ENCODE results near the gene MOSPD2. TPM values are rescaled to one million over a fixed set of nuclear protein-coding genes. Genes with fewer than 3 reads are reported as not detected.

The MOSPD2 gene
- total and polyA plus RNA-seq, 2 donors (not counting 3 experiments of a cell fraction or from before 2014, with no cell fraction given) = 4.9 to 14.9 TPM

- no peaks in the 10 kb centered on the region for H3K9me3 ChIP-seq (replicated peaks; ENCODE audit: control insufficient read depth, insufficient read depth, low read length)
- H3K27ac ChIP-seq (ENCODE audit: insufficient read depth, low read depth, low read length) = no peak overlapping the region
- no peaks in the 10 kb centered on the region for H3K4me1 ChIP-seq (ENCODE audit: control insufficient read depth, extremely low read depth, insufficient read depth, low read length)
- H3K4me2 ChIP-seq (ENCODE audit: insufficient read depth, low read length) = no peak overlapping the region
- intact Hi-C loops (cut with micrococcal nuclease) = no loop called here
- no peaks in the 10 kb centered on the region for H3K27me3 ChIP-seq (ENCODE audit: control insufficient read depth in 2 of 2, insufficient read depth in 2 of 2, low read length in 2 of 2)
- ChIA-PET CTCF (no interaction called here), POLR2A (no interaction called here)
- no peak overlapping the region for H3K4me3 ChIP-seq (replicated peaks in 1 of 3; ENCODE audit: insufficient read depth in 1 of 3, low read depth in 1 of 3, low read length in 3 of 3)
- dilution Hi-C loops (cut with MboI; ENCODE audit: extremely low pct_ligation_motif_present, low sequenced_read_pairs) = no loop called here
- no TSS peak for BruUV-seq (replicated peaks)
- no peak overlapping the region for H2AFZ ChIP-seq (ENCODE audit: low read depth, low read length)
- H3K9me1 ChIP-seq (replicated peaks; ENCODE audit: control insufficient read depth, extremely low read depth, insufficient read depth, low read length) = no peaks in the 10 kb centered on the region
- H4K20me1 ChIP-seq (replicated peaks; ENCODE audit: control insufficient read depth, extremely low read depth, insufficient read depth, low read length) = no peaks in the 10 kb centered on the region
- no peak overlapping the region for H3K9ac ChIP-seq (replicated peaks; ENCODE audit: extremely low read depth, insufficient read depth, low read length)
- TF ChIP-seq POLR2A (IDR thresholded peaks at IDR 0.05; ENCODE audit: low read depth, low read length) = no peak
- no peak for TF ChIP-seq CTCF (IDR thresholded peaks at IDR 0.05; ENCODE audit: extremely low read depth in 1 of 2, insufficient read depth in 1 of 2, low read depth in 1 of 2, low read length in 2 of 2)
- H3K79me2 ChIP-seq (ENCODE audit: control insufficient read depth, insufficient read depth, low read length) = no peaks in the 10 kb centered on the region
- no peak for FAIRE-seq
- no peaks in the 10 kb centered on the region for H3K36me3 ChIP-seq (ENCODE audit: control insufficient read depth in 2 of 2, extremely low read depth in 1 of 2, insufficient read depth in 2 of 2, low read length in 2 of 2)
- no peak for DNase-seq (ENCODE audit: low read depth, low spot score)
Observed at GRCh38 chrX:14829643-14830042, 43.6 kb upstream of the MOSPD2 start.

GRCh38 chrX:14832151-14832550 lies 41.1 kb upstream of the MOSPD2 start:
- dilution Hi-C loops (cut with MboI; ENCODE audit: extremely low pct_ligation_motif_present, low sequenced_read_pairs) (no loop called here), intact Hi-C loops (cut with micrococcal nuclease) (no loop called here)
- Histone ChIP-seq H3K9ac (replicated peaks; ENCODE audit: extremely low read depth, insufficient read depth, low read length) (no peak overlapping the region), H3K27me3 (ENCODE audit: control insufficient read depth in 2 of 2, insufficient read depth in 2 of 2, low read length in 2 of 2) (no peaks in the 10 kb centered on the region), H3K9me3 (replicated peaks; ENCODE audit: control insufficient read depth, insufficient read depth, low read length) (no peaks in the 10 kb centered on the region), H3K79me2 (ENCODE audit: control insufficient read depth, insufficient read depth, low read length) (no peaks in the 10 kb centered on the region), H3K9me1 (replicated peaks; ENCODE audit: control insufficient read depth, extremely low read depth, insufficient read depth, low read length) (no peaks in the 10 kb centered on the region), H3K4me1 (ENCODE audit: control insufficient read depth, extremely low read depth, insufficient read depth, low read length) (no peaks in the 10 kb centered on the region), H3K4me3 (replicated peaks in 1 of 3; ENCODE audit: insufficient read depth in 1 of 3, low read depth in 1 of 3, low read length in 3 of 3) (no peak overlapping the region), H4K20me1 (replicated peaks; ENCODE audit: control insufficient read depth, extremely low read depth, insufficient read depth, low read length) (no peaks in the 10 kb centered on the region), H3K4me2 (ENCODE audit: insufficient read depth, low read length) (no peak overlapping the region), H3K27ac (ENCODE audit: insufficient read depth, low read depth, low read length) (no peak overlapping the region), H2AFZ (ENCODE audit: low read depth, low read length) (no peak overlapping the region), H3K36me3 (ENCODE audit: control insufficient read depth in 2 of 2, extremely low read depth in 1 of 2, insufficient read depth in 2 of 2, low read length in 2 of 2) (no peaks in the 10 kb centered on the region)
- no TSS peak for BruUV-seq (replicated peaks)
- no peak for TF ChIP-seq MAX (IDR thresholded peaks at IDR 0.05; ENCODE audit: insufficient read depth, insufficient read length)
- TF ChIP-seq POLR2AphosphoS5 (IDR thresholded peaks at IDR 0.05; ENCODE audit: insufficient read depth, low read depth, low read length) = no peak
- no peak for TF ChIP-seq POLR2A (IDR thresholded peaks at IDR 0.05; ENCODE audit: low read depth, low read length)
- no peak for TF ChIP-seq FOS (IDR thresholded peaks at IDR 0.05; ENCODE audit: borderline replicate concordance, insufficient read depth, low read length)
- no peak for TF ChIP-seq GATA2 (IDR thresholded peaks at IDR 0.05; ENCODE audit: insufficient read depth, insufficient read length, low read depth, low read length)
- no peak for TF ChIP-seq CTCF (IDR thresholded peaks at IDR 0.05; ENCODE audit: extremely low read depth in 1 of 2, insufficient read depth in 1 of 2, low read depth in 1 of 2, low read length in 2 of 2)
- no peak for TF ChIP-seq EZH2 (IDR thresholded peaks at IDR 0.05; ENCODE audit: borderline replicate concordance, low read depth, low read length, severe bottlenecking)
- TF ChIP-seq JUN (IDR thresholded peaks at IDR 0.05; ENCODE audit: borderline replicate concordance, insufficient read depth, insufficient read length, low read depth) = no peak
- no peak for TF ChIP-seq MYC (IDR thresholded peaks at IDR 0.05; ENCODE audit: low read depth, low read length)
- ChIA-PET CTCF (interaction anchor here (1.2 kb wide), 2 partner anchors 10 kb away, joined by 4 read pairs; no protein-coding TSS in a partner anchor), POLR2A (no interaction called here)
- no peak for DNase-seq (ENCODE audit: low read depth, low spot score)
- no peak for FAIRE-seq

Measured in endothelial cell of umbilical vein (primary cell).